ENCODE results near the gene TPRN.

The TPRN gene

DNA sequence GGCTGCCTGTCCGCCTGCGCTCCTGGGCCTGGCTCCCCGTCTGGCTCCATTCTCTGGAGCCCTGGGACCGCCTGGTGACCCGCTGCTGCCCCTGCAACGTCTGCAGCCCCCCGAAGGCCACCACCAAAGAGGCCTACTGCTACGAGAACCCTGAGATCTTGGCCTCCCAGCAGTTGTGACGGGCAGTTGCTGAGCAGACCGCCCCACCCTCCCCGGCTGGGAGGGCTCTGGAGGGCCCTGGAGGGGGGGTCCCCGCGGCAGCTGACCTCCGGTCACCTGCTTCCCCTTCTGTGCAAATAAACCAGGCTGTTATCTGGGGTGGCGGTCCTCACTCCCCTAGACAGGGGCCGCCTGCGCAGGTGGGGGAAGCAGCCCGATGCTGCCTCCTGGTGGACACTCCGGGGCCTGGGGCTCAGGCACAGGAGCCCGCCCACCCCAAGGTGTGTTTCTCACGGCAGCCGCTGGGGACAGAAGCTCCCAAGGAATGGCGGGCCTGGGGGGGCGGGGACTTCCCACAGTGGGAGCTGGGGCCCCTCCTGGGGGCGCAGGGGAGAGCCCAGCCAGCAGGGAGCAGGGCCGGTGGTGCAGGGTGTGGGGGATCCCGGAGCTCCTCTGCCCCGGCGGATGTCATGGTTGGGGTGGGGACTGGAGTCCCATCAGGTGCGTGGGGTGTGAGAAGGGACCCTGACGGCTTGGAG, 35.8 kb upstream of the TPRN start:
- peak; percentile 82 to 91 for DNase-seq

GRCh38 chr9:137235424-137236237, 35.1 kb upstream of the TPRN start:
- no peak for DNase-seq

- DNase-seq: no peak
These were observed 34.4 kb upstream of the TPRN start for GRCh38 chr9:137234758-137235423.

GRCh38 chr9:137234055-137234697, 33.6 kb upstream of the TPRN start:
- no peak for DNase-seq

DNA sequence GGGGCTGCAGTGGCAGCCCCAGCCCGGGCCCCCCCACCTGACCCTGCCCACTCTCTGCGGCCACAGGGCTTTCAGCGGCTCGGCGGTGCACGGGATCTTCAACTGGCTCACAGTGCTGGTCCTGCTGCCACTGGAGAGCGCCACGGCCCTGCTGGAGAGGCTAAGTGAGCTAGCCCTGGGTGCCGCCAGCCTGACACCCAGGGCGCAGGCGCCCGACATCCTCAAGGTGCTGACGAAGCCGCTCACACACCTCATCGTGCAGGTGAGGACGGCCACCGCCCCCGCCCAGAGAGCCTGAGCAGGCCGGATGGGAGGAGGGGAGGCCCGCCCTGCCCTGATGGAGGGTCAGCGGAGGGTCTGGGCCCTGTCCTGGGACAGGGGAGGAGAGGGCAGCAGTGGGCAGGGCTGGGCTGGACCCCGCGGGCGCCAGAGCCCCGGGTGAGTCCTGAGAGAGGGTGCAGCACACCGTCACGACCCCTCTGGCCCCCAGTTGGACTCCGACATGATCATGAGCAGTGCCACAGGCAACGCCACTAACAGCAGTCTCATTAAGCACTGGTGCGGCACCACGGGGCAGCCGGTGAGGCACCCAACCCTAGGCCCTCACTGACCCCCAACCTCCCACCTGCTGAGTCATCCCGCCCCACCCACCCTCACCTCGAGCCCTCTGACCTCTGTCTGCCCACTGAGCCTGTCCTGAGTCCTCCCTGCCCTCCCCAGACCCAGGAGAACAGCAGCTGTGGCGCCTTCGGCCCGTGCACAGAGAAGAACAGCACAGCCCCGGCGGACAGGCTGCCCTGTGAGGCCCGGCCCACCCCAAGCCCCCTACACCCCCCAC, 32.8 kb upstream of the TPRN start:
- no peak for DNase-seq

DNA sequence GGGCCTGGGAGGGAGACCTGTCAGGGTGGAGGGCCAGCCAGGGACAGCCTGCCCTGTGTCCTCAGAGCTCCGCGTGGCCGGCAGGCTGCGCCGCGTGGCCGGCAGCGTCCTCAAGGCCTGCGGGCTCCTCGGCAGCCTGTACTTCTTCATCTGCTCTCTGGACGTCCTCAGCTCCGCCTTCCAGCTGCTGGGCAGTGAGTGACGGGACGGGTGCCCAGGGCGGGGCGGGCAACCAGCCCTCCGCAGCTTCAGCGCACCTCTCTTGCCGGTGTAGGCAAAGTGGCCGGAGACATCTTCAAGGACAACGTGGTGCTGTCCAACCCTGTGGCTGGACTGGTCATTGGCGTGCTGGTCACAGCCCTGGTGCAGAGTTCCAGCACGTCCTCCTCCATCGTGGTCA, 32.0 kb upstream of the TPRN start:
- no peak for DNase-seq

GRCh38 chr9:137232101-137232500, 31.6 kb upstream of the TPRN start:
- DNase-seq: no peak

GRCh38 chr9:137231372-137232039, 31.0 kb upstream of the TPRN start:
- DNase-seq: no peak

DNA sequence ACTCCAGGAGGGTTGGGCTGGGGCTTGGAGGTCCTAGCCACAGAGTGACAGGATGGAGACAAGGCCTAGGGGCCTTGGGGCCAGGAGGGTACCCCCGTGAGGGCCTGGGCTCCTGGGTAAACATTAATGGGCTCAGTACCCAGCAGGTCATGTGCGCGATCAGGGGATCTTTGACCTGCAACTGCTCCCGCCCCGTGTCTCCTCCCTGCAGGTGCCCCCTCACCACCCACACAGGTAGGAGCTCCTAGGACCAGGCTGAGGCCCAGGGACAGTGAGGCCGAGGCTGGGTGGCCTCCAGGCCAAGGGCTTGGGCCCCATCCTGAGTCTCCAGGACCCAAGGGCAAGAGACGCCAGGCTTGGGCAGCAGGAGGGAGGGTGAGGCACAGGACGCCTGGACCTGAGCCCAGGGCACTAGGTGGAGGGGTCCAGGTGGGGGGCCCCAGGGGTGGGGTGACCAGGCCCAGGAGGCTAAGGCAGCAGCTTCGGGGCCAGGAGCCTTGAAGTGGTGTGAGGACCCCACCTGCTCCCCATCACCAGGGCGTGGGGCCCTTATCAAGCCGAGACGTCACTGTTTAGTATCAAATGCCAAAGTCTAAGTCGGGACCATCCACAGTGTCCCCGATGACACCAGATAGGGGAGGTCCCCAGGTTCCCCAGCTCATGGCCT, 30.3 kb upstream of the TPRN start, which contains the start of gene SLC34A3:
TSS of gene SLC34A3 (plus strand) at position 197 of the 667 bp plus-strand sequence. CDS start 802 bp downstream, outside the sequence.
- no peak for DNase-seq

DNA sequence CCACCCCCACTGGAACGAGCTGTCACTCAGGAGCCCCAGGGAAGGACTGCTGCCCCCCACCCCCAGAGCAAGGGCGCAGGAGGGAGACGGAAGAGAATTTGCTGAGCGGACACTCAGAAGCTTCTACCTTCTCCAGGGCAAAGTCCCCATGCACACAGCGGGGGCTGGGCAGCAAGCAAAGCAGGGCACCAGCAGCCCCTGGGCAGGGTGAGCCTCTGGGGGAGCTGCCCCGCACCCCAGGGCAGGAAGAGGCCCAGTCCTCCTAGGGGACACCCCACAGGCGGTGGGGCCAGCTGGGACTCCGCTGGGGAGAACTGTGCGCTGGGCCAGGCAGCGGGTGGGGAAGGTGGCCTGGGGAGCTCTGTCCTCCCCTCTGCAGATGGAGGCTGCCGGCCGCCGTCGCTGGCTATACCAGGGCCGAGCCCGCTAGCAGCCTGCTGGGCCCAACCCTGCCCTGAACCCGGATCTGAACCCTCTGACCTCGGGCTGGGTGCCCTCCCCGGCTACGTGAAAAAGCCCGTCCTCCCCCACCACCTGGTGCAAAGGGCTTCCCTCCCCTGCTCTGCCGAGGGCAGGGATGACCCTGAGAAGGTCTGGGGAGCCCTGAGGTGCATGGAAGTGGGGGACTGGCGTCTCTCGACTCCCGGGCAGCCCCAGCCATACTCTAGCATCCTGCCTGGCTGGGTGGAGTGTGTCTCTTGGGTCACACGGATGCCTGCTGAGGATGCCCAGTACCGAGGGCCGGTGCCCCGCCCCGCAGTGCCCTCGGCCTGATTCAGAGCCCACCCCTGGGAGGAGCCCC, 29.6 kb upstream of the TPRN start:
- no peak for DNase-seq

DNA sequence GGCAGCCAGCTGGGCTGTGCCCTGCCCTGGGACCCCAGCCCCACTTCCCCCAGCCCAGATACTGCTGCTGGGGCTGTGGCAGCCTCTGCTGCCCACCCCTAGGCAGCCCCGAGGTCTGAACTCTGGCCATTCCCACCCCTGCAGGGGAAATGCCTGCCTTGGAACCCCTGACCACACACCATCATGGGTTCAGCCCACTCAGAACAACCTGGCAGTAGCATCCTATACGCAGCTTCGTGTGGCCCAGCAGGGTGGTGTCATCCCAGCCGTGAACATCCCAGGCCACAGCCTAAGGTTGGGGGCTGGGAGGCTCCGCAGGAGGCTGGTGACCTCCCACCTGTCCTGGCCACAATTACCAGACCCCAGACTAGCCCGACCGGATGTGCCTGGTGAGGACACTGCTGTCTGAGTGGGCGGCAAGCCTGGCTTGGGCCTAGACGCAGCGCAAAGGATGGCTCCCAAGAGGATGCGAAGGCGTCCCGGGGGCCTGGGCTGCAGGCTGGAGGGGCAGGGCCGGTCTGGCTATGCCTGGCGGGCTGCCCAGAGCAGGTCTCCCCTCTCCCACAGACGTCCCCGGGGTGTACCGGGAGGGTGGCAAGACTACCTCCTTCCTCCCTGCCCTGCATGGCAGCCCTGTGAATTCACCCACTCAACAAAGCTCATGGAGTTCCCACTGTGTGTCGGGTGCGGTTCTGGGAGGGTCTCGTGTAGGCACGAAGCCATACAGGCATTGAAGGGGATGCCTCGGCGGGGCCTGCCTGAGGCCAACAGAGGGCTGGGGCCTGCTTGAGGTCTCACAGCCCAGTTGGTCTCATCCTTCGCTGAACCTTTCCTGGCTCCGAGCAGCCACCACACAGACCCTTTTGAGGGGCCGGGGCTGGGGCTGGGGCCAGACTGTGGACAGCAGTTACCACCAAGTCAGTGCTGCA, 28.7 kb upstream of the TPRN start:
- DNase-seq: no peak

- no peak for DNase-seq
These were observed 28.0 kb upstream of the TPRN start for GRCh38 chr9:137228506-137228967.

GRCh38 chr9:137227853-137228505, 27.4 kb upstream of the TPRN start:
- DNase-seq: no peak

DNA sequence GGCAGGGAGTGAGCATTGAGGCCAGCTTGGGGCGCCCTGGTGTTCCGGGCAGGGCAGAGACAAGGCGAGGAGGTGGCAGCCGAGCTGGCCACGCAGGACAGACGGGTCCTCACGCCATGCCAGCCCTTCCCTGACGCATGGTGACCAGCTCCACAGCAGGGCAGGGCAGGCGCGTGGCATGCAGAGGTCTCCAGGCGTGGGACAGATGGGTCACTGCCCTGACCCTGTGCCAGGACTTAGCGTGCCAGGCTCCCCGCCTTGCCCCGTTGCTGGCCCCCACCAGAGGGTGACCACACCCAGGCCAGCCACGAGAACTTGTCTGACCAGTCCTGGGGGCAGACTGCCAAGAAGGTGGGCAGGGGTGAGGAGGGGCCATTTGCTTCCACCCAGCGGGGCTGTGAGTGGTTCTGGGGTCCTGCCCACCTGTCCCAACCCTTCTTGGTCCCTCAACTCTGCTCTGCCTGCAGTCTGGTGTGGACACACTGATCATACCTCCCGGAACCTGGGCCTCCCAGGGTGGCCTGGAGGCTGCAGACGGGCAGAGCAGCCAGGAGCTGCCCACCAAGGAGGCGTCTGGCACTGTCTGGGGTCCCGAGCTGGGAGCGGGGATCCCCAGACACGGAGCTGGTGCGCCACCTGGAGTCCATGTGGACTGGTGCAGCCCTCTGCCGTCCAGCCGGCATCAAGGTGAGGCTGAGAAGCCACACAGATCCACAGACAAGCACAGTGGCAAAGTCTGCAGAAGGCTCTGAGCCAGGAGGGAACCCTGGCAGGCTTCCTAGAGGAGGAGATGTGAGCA, 26.7 kb upstream of the TPRN start, which contains the start of gene RNF224:
TSS of gene RNF224 (plus strand) at position 449 of the 799 bp plus-strand sequence. CDS start 834 bp downstream, outside the sequence.
- peak; percentile 53 to 71 for DNase-seq

GRCh38 chr9:137226338-137227053, 26.0 kb upstream of the TPRN start:
- no peak for DNase-seq

GRCh38 chr9:137225699-137226331, 25.3 kb upstream of the TPRN start:
- DNase-seq: no peak

Data from NCI-H1930 (cell line).